ENCODE data around the gene FUCA2. TPM values are rescaled to one million over a fixed set of nuclear protein-coding genes. Genes with fewer than 3 reads are reported as not detected.

FUCA2 gene
- total and polyA plus RNA-seq, 2 experiments from 2014 or later = 31.8 to 33.4 TPM

- no peak overlapping the region for H3K4me3 Mint-ChIP-seq
- H3K9me3 Mint-ChIP-seq = no peaks in the 10 kb centered on the region
- H2AFZ ChIP-seq = no peak overlapping the region
- no peaks in the 10 kb centered on the region for H3K4me1 ChIP-seq (ENCODE audit: insufficient read depth)
- H3K4me1 Mint-ChIP-seq = no peaks in the 10 kb centered on the region
- no peak overlapping the region for H3K27ac Mint-ChIP-seq
- no peak overlapping the region for H3K27ac ChIP-seq (ENCODE audit: low read depth)
- no peak for TF ChIP-seq JUNB (IDR thresholded peaks at IDR 0.05; ENCODE audit: unreplicated experiment)
- TF ChIP-seq REST (IDR thresholded peaks at IDR 0.05; ENCODE audit: unreplicated experiment) = no peak
- no peak for TF ChIP-seq POLR2AphosphoS5 (IDR thresholded peaks at IDR 0.05; ENCODE audit: low read depth)
- TF ChIP-seq ZNF331 (CRISPR knock-in tag; IDR thresholded peaks at IDR 0.05; ENCODE audit: low read depth) = no peak
- TF ChIP-seq EZH2phosphoT487 (IDR thresholded peaks at IDR 0.05; ENCODE audit: unreplicated experiment) = no peak
- no peak for TF ChIP-seq CREB1 (CRISPR knock-in tag; IDR thresholded peaks at IDR 0.05; ENCODE audit: low read depth)
- TF ChIP-seq STAT1 (IDR thresholded peaks at IDR 0.05; ENCODE audit: unreplicated experiment) = no peak
- TF ChIP-seq NANOG (IDR thresholded peaks at IDR 0.05; ENCODE audit: borderline replicate concordance) = no peak
- no peak for TF ChIP-seq ETS1 (IDR thresholded peaks at IDR 0.05)
- TF ChIP-seq ZNF462 (CRISPR knock-in tag; IDR thresholded peaks at IDR 0.05) = no peak
- no peak for TF ChIP-seq ZNF114 (CRISPR knock-in tag; IDR thresholded peaks at IDR 0.05)
- no peak for TF ChIP-seq CTCF (conservative IDR thresholded peaks at IDR 0.05; ENCODE audit: low read depth in 2 of 2)
- H3K27me3 ChIP-seq (ENCODE audit: insufficient read depth) = no peaks in the 10 kb centered on the region
- H3F3A ChIP-seq (replicated peaks; ENCODE audit: low read depth) = no peaks in the 10 kb centered on the region
- no peaks in the 10 kb centered on the region for H3K36me3 Mint-ChIP-seq (ENCODE audit: low read depth)
- ATAC-seq = no peak
- no peaks in the 10 kb centered on the region for H3K27me3 Mint-ChIP-seq (ENCODE audit: insufficient read depth, low read depth, poor library complexity)
- no peaks in the 10 kb centered on the region for H3K36me3 ChIP-seq (ENCODE audit: insufficient read depth)
- no peaks in the 10 kb centered on the region for H4K20me1 ChIP-seq (replicated peaks; ENCODE audit: insufficient read depth)
- no peak overlapping the region for H3K4me2 ChIP-seq
- no peaks in the 10 kb centered on the region for H3K79me2 ChIP-seq (replicated peaks; ENCODE audit: insufficient read depth)
- no peak overlapping the region for H3K4me3 ChIP-seq
- no peak for DNase-seq (ENCODE audit: low spot score)
- H3K9me2 ChIP-seq (ENCODE audit: insufficient read depth) = no peaks in the 10 kb centered on the region
Observed at GRCh38 chr6:143465546-143465945, 46.0 kb downstream of the FUCA2 start.

Measured in GM23338 (cell line).